ENCODE measurements around the gene LRRC37A2.
"Not testable (repeated sequence)": the region's sequence is repeated elsewhere in the genome, so short reads cannot be mapped to it uniquely, and the experiment has no call there.

DNA sequence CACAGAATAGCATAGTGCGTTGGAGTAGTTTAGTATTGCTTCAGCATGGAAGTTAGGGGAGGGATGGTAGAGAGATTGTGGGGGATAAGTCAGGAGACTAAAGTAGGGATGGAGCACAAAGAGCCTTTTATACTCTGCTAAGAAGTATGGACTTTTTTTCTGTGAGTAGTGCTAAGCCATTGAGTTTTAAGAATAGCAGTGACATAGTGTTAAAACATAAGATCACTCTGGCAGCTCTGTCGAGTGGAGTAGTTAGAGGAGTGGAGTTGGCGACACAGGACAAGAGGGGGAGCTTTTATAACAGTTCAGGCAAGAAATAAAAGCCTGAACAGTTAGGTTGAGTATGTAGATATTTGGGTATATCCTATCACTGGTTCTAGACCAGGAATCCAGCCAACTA is 33.4 kb upstream of the LRRC37A2 start:
- TF ChIP-seq KDM1A (IDR thresholded peaks at IDR 0.05; ENCODE audit: borderline replicate concordance, low read length); RAD21 (IDR thresholded peaks at IDR 0.05 in 1 of 2, conservative IDR thresholded peaks at IDR 0.05 in 1 of 2; ENCODE audit: low read depth in 2 of 2, low read length in 2 of 2); KDM5A (IDR thresholded peaks at IDR 0.05; ENCODE audit: low read length); BRCA1 (IDR thresholded peaks at IDR 0.05; ENCODE audit: low read depth, low read length); POLR2A (IDR thresholded peaks at IDR 0.05; ENCODE audit: control extremely low read depth in 1 of 2, low read depth in 2 of 2, low read length in 2 of 2): not testable (repeated sequence)
- TF ChIP-seq, protein P1, sequence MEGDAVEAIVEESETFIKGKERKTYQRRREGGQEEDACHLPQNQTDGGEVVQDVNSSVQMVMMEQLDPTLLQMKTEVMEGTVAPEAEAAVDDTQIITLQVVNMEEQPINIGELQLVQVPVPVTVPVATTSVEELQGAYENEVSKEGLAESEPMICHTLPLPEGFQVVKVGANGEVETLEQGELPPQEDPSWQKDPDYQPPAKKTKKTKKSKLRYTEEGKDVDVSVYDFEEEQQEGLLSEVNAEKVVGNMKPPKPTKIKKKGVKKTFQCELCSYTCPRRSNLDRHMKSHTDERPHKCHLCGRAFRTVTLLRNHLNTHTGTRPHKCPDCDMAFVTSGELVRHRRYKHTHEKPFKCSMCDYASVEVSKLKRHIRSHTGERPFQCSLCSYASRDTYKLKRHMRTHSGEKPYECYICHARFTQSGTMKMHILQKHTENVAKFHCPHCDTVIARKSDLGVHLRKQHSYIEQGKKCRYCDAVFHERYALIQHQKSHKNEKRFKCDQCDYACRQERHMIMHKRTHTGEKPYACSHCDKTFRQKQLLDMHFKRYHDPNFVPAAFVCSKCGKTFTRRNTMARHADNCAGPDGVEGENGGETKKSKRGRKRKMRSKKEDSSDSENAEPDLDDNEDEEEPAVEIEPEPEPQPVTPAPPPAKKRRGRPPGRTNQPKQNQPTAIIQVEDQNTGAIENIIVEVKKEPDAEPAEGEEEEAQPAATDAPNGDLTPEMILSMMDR (IDR thresholded peaks at IDR 0.05; ENCODE audit: control extremely low read depth in 1 of 3, insufficient read depth in 1 of 3, low read depth in 1 of 3, low read length in 3 of 3) = not testable (repeated sequence)
